ENCODE results near the gene SLC35E1. TPM values are rescaled to one million over a fixed set of nuclear protein-coding genes. Genes with fewer than 3 reads are reported as not detected.

SLC35E1 gene
- total and polyA plus RNA-seq, 12 donors: 20.1 to 49.8 (median 37.3) TPM

DNA sequence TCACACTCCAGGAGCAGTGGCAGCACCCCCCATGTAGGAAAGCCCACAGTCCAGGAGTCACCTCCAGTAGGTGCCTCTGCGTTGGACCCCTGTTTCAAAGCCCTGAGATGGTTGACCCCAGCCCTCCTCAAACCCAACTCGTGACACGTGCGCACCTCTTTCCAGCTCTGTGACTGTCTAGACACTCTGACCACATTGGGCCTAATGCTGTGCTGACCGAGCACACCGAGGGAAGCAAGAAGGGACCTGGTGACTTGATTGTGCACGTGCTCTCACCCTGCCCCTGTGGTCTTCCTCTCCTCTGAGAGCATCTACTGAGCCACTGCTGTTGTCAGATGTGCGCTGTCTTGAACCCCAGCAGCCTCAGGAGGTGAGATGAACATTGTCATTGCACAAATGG lies 22.9 kb upstream of the SLC35E1 start:
- Histone ChIP-seq H3K4me1 (replicated peaks in 1 of 2) (peaks cover 9 to 47% of the 10 kb centered on the region in 2 donors), H3K27ac (no peak overlapping the region), H3K4me3 (no peak overlapping the region), H3K36me3 (replicated peaks in 1 of 2) (no peaks in the 10 kb centered on the region), H3K27me3 (no peaks in the 10 kb centered on the region), H3K9me3 (replicated peaks in 1 of 3) (no peaks in the 10 kb centered on the region)
- TF ChIP-seq, protein P1, sequence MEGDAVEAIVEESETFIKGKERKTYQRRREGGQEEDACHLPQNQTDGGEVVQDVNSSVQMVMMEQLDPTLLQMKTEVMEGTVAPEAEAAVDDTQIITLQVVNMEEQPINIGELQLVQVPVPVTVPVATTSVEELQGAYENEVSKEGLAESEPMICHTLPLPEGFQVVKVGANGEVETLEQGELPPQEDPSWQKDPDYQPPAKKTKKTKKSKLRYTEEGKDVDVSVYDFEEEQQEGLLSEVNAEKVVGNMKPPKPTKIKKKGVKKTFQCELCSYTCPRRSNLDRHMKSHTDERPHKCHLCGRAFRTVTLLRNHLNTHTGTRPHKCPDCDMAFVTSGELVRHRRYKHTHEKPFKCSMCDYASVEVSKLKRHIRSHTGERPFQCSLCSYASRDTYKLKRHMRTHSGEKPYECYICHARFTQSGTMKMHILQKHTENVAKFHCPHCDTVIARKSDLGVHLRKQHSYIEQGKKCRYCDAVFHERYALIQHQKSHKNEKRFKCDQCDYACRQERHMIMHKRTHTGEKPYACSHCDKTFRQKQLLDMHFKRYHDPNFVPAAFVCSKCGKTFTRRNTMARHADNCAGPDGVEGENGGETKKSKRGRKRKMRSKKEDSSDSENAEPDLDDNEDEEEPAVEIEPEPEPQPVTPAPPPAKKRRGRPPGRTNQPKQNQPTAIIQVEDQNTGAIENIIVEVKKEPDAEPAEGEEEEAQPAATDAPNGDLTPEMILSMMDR (IDR thresholded peaks at IDR 0.05): no peak
- TF ChIP-seq POLR2A (IDR thresholded peaks at IDR 0.05): no peak
- intact Hi-C loops (cut with DNase I): no loop called here
- WGBS, 4 donors: 87 to 93% (median 88%) methylated on average over 6 to 8 of the region's 8 CpGs
- no peak for DNase-seq

DNA sequence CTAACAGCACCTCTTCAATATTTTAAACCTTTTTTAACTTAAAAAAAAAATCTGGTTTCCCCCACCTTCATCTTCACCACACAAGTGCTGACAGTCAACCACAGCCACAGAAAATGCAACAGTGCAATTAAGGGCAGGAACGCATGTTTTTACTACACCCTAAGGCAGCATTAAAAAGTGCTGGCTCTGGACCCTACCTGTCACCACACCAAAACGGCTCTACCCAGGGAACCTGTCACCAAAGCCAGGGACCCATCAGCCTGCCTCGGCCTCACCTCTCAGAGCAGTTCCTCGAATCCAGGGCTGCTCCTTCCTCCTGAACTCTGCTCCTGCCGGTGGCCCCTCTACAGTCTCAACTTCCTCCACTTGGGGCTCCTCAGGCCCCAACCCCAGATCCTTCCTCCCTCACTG lies 22.5 kb upstream of the SLC35E1 start:
- H3K36me3 ChIP-seq (replicated peaks in 1 of 2): no peaks in the 10 kb centered on the region
- H3K4me3 ChIP-seq: no peak overlapping the region
- H3K4me1 ChIP-seq (replicated peaks in 1 of 2): peaks cover 13 to 51% of the 10 kb centered on the region in 2 donors
- no peaks in the 10 kb centered on the region for H3K27me3 ChIP-seq
- intact Hi-C loops (cut with DNase I): no loop called here
- no peak for TF ChIP-seq POLR2A (IDR thresholded peaks at IDR 0.05)
- TF ChIP-seq, protein P1 (IDR thresholded peaks at IDR 0.05): no peak
- DNase-seq: no peak
- H3K27ac ChIP-seq: no peak overlapping the region
- H3K9me3 ChIP-seq (replicated peaks in 1 of 3): no peaks in the 10 kb centered on the region
- WGBS, 4 donors: 64 to 87% (median 79%) methylated on average over 4 to 5 of the region's 5 CpGs

DNA sequence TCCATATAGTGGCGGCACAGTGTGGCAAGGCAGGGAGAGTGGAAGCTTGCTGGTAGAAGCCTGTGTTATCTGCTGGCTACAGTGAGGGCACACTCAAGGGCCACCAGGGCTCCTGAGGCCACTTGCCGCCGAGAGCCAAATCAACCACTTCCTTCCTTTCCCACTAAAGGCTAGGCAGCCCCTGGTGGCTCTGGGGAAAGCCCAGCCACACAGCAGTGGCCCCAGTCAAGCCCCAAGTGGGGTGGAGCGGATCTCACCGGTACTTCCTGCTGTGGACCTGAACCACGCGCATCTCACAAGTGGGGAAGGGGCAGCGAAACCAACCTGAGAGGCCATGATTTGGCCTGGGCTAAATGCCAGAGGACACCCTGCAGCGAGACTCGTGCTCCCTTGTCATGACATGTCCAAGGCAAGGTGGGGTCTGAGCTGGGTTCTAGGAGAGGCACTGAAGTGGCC lies 21.9 kb upstream of the SLC35E1 start:
- no peak for TF ChIP-seq POLR2A (IDR thresholded peaks at IDR 0.05)
- TF ChIP-seq, protein P1 (IDR thresholded peaks at IDR 0.05): peak in 1 of 6 experiments; percentile 2
- Histone ChIP-seq H3K27me3 (no peaks in the 10 kb centered on the region), H3K36me3 (replicated peaks in 1 of 2) (no peaks in the 10 kb centered on the region), H3K4me1 (replicated peaks in 1 of 2) (peaks cover 17 to 56% of the 10 kb centered on the region in 2 donors), H3K9me3 (replicated peaks in 1 of 3) (no peaks in the 10 kb centered on the region), H3K4me3 (no peak overlapping the region), H3K27ac (peak overlapping the region in 1 of 5 donors; percentile 22)
- 62 to 85% (median 70%) methylated on average over 6 to 10 of the region's 10 CpGs for WGBS, 4 donors
- DNase-seq: no peak
- intact Hi-C loops (cut with DNase I): no loop called here

DNA sequence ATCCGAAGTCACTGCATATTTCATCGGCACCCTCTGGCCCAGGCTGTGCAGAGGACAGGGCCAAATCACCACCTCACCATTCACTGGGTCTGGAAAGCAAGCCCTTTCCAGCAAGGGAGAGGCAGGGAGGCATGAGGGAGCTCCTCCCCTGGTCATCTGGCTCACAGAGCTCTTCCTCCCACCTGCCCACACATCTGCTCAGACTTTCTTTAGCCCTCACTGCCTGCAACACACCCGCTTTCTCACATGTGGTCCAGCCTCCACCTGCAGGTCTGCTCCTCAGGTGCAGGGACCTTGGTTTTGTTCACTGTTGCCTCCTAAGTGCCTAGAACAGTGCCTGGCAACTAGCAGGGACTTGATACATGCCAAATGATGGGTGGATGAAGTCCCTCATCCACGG lies 21.0 kb upstream of the SLC35E1 start:
- no peak for DNase-seq
- H3K4me3 ChIP-seq: no peak overlapping the region
- TF ChIP-seq POLR2A (IDR thresholded peaks at IDR 0.05): no peak
- TF ChIP-seq, protein P1 (IDR thresholded peaks at IDR 0.05): no peak
- H3K27ac ChIP-seq: no peak overlapping the region
- intact Hi-C loops (cut with DNase I): no loop called here
- 94 to 100% (median 97%) methylated on average over 3 to 4 of the region's 4 CpGs for WGBS, 4 donors
- no peaks in the 10 kb centered on the region for H3K36me3 ChIP-seq (replicated peaks in 1 of 2)
- H3K9me3 ChIP-seq (replicated peaks in 1 of 3): no peaks in the 10 kb centered on the region
- H3K27me3 ChIP-seq: no peaks in the 10 kb centered on the region
- H3K4me1 ChIP-seq (replicated peaks in 1 of 2): peaks cover 27 to 62% of the 10 kb centered on the region in 2 donors

Measured in adrenal gland (tissue), 12 donors.